Stimulated activated CD4-positive, alpha-beta T cell treated with anti-CD3 and anti-CD28 coated beads, Interleukin-4, amount 100 ng/mL, for 24 hours (primary cell): ENCODE measurements around the gene CABLES1.

Experiments used
- DNase-seq: peaks from one replicate; pipeline ENCODE4 v3.0.0-alpha.2; 2020

CABLES1 gene

DNA sequence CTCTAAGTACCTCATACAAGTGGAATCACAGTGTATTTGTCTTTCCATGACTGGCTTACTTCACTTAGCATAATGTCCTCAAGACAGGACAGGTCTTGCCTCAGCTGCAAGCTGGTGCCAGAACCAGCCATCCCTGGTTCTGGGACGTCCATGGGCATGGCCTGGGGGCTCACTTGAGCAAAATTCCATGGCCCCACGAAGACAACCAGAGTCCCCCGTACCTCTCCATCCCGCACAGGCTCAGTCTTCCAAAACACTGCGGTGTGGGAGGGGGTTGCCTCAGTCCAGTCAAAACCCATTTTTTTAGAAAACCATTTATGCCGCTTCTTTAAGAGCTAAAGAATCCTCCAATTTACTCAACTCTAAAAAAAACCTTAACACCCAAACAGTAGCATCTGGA is 21.7 kb upstream of the CABLES1 start:
- DNase-seq: no peak

- DNase-seq: no peak
Observed at GRCh38 chr18:23114171-23114881, 21.0 kb upstream of the CABLES1 start.

DNA sequence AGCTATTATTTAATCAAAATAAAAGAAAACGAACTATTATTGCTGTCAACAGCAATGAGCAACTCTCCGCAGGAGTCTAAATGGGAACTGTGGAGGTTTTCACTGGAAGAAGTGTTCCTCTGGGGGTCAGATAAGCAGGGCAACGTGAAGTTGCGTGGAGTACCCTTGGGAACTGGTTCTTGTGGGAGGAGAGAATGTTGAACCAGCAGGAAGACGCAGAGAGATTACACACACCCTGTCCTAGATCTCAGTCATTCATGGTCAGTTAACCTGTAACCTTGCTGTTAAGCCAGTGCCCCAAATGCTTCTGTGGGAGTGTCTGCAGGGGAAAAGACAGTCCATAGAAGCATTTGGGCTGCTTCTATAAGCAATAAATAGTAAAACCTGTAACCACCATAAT is 20.4 kb upstream of the CABLES1 start:
- no peak for DNase-seq

DNA sequence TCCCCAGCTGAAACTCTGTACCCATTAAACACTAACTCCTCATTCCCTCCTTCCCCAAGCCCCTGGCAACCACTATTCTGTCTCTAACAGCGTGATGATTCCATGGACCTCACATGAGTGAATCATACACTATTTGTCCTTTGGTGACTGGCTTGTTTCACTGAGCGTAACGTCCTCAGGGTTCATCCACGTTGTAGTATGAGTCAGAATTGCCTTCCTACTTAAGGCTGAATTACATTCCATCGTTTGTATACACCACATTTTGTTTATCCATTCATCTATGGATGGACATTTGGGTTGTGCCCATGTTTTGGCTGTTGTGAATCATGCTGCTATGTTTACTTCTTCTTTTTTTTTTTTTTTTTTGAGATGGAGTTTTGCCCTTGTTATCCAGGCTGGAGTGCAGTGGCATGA is 19.6 kb upstream of the CABLES1 start:
- DNase-seq: no peak

DNA sequence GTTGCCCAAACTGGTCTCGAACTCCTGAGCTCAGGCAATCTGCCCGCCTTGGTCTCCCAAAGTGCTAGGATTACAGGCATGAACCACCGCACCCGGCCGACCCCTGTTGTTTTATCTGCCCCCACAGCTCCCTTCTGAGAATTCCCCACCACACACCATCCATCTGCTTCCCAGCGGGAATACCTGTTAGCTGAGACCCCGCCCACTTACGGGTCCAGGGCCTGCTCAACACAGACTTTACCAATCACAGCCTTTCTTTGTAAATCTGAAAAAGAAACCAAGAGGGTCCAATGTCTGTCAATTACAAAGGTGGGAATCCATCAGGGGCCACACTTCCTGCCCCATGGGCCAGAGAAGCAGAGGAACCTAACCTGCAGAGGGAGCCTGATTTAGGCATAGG is 14.2 kb upstream of the CABLES1 start:
- no peak for DNase-seq

GRCh38 chr18:23122334-23123229 is 12.7 kb upstream of the CABLES1 start:
- DNase-seq: no peak

- no peak for DNase-seq
Observed at GRCh38 chr18:23126376-23127056, 8.8 kb upstream of the CABLES1 start.

DNA sequence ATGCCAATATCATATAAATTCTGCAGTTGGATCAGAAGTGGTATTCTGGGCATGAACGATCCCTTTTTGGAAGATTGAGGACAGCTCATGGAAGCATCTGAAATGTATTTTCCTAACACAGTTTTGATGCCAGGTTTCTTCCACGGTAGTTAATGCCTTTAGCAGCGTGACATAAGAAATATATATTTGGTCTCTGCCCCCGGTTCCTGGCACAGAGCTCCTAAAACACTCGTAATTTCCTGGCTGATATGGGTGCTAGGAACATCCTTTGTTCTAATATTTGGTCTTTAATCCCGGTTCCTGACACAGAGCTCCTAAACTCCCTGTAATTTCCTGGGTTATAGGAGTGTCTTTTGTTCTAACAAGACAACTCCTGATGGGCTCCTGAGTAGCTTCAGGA is 8.2 kb upstream of the CABLES1 start:
- no peak for DNase-seq

DNA sequence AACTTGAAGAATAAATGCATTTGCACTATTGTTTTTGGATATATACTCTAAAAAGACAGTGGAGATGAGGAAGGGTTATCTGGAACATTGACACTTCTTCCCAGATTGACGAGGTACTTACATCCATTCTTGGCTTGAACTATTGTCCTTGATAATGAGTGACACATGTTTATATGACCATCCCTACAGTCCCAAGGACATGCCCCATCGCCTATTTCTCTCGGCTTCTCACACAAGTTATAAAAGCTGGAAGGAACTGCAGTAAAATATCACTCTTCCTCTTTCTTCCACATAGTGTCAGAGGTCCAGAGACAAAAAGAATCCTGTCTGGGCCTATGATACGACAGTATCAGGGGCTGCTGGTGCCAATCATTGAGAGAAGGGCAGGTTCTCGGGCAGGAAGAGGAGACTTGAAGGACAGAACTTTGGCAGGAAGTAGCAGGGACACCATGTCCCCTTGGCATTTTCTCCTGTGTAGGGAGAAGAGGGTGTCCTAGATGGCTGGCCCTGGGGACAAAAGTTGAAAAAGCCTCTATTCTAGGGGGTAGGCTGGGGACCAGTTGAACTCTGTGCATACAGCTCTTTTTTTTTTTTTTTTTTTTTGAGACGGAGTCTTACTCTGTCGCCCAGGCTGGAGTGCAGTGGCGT is 5.8 kb upstream of the CABLES1 start:
- DNase-seq: no peak

DNA sequence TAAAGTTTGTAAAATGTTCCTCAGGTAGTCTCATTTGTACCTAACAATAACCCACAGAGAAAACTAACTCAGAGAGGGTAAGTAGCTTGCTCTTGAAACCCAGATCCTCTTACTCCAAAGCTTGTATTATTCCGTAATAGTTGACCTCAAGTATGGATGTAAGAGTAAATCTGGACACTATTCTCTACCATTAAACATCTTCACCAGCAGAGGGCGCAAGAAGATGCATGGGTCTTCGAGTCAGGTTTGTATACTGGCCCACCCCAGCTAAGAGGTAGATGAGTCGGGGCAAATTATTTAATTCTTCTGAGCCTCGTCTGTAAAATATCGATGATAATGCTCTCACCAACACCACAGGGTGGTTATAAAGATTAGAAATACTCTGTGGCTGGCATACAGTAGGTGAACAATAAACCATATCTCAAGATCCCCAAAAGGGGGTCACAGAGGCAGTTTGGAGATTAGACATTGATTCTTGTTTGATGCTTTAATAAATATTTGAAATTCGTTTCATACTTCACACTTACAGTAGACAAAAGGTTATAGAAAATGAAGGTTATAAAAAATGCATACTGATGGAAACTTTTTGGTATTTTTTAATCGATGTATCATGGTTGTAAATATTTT is 3.5 kb upstream of the CABLES1 start:
- peak; percentile 79 for DNase-seq

- peak; percentile 14 for DNase-seq
Observed at GRCh38 chr18:23133860-23134779, 1.2 kb upstream of the CABLES1 start.

DNA sequence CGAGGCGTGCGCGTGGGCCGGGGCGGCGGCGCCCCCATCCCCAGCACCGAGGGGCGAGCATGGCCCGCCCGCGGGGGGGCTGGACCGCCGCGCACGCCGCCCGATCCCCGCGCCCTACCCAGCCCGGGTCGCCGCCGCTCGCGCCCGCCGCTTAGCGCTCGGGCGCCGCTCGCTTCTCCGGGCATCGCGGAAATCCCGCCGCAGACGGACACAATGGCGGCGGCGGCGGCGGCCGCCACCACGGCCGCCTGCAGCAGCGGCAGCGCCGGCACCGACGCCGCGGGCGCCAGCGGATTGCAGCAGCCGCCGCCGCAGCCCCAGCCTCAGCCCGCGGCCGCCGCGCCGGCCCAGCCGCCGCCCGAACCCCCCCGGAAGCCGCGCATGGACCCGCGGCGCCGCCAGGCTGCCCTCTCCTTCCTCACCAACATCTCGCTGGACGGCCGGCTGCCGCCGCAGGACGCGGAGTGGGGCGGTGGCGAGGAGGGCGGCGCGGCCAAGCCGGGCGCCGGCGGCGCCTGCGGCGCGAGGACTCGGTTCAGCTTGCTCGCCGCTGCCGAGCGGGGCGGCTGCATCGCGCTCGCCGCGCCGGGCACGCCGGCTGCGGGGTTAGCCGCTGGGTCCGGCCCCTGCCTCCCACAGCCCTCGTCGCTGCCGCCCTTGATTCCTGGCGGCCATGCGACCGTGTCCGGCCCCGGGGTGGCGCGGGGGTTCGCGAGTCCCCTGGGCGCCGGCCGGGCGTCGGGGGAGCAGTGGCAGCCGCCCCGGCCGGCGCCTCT is 453 bp downstream of the CABLES1 start:
- DNase-seq: no peak

- DNase-seq: no peak
Observed at GRCh38 chr18:23136326-23137096, 1.2 kb downstream of the CABLES1 start.

DNA sequence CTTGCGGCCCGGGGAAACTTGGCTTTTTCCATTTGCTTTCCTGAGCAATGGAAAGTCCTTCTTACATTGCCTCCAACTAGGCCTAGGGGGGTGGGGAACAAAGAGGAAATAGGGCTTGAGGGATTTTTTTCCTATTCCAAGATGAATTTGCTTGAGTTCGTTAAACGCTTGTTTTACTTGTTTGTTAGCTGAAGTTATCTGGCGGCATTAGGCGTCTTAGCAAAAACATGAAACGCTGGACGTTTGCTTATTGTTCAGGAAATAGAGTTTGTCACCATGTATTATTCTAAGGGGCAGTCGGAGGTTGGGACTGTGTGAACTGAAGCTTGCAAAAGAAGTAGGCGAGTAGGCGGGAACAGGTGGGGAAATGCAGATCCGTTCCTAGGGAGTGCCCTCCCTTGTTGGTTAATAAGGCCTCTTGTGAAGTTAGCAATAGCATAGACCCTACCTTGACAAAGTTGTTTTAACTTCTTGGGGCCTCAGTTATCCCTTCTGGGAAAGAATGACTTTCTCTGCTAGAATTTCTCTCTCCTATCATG is 1.9 kb downstream of the CABLES1 start:
- no peak for DNase-seq

DNA sequence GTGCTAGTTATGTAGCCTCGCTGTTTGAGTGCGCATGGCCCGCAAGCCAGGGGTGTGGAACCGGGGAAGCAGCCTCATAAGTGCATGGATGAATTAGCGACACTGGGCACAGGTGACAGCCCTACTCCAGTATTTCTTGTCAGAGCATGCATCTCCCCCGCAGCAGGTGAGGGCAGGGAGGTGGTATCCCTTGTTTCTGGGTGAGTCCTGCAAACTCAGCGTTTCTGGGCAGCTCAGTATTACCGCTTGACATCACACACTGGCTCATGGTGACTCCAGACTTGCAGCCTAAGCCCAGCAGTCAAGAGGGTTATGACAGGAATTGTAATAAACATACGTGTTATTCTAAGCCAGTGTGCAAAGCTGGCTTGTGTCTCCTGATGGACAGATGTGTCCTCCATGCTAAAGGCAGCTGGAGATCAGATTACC is 2.5 kb downstream of the CABLES1 start:
- DNase-seq: no peak

DNA sequence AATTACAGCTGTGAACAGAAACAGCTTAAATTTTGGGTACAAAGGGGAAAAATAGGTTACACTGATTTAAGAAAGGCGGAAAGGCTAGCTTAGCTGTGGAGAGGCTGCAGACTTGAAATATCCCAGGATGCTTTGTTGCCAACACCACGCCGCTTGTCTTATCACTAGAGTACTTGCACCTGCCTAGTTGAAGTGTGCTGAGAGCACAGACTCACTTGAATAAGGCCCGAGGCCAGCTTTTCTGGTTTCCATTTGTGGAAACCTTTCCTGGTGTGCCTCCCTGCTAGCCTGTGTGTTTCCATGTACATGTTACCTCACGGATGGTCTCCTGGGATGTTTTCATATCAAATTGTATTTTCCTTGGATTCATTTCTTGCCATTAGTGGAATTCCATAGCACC is 3.2 kb downstream of the CABLES1 start:
- DNase-seq: no peak

DNA sequence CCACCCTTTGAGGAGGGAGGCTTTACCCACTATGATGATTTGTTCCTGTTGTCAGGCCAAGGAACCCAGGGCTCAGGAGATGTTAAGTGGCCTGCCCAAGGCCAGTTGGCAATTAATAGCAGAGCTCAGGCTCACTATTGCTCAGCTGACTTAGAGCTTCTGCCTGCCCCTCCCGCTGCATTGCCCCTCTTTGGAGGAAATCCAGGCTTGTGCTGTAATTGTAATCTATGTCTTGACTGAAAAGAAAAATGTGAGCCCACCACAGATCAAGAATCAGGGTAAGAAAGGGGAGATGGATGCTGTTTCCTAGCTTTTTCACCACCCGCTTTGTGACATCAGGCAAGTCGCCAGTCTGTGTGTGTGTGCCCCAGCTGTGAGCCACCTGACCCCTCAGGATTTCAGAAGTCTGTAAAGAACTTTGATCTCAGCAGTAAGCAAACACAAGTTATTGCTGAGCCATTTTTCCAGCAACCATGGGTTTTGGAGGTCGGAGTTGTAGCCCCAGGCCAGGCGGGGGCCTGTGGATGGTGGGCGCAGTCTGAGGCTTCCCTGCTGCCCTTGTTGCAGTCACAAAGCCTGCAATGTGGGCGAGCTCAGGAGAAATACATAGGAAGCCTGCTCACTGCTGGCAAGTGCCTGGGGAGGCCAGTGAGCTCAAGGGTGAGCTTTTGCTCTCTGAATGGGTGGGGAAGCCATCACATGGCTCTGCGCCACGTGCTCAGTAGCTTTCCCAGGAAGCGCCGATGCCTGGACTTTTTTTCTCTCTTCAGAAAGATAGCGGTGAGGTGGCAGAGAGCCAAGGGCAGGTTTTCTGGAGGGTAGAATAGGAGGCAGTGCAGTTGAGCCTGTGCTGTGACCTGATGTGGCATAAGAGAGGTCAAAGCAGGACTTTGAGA is 6.1 kb downstream of the CABLES1 start:
- no peak for DNase-seq

DNA sequence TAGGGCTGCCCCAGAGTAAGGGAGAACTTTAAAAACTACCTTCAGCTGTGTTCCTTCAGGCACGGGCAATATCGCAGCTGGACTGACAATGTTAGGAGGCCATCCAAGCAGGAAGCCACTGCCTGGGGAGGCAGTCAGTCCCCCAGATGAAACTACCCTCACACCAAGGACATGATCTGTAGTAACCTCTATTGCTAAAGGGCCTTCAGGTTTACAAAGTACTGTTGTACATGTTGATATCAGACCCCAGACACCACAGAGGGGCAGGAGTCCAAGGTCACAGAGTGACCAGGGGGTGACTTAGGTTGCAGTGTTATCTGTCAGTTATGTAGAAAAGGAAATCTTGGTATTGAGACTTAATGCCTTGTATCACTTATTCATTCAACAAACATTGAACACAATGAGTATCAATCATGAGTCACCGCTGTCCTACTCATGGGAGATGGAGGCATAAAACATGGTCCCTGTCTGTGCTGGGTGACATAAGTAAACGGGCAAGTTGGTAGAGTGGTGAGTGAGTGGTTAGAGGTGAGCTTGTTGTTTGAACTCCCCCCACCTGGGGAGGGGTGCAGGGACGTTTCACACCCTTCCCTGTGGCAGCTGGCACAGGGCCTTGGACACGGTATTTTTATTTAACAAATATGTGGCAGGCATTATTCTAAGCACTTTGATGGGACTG is 7.1 kb downstream of the CABLES1 start:
- DNase-seq: no peak
